Measurements from ENCODE around the gene IPO11.
"Not testable (repeated sequence)": the region's sequence is repeated elsewhere in the genome, so short reads cannot be mapped to it uniquely, and the experiment has no call there.

The IPO11 gene

DNA sequence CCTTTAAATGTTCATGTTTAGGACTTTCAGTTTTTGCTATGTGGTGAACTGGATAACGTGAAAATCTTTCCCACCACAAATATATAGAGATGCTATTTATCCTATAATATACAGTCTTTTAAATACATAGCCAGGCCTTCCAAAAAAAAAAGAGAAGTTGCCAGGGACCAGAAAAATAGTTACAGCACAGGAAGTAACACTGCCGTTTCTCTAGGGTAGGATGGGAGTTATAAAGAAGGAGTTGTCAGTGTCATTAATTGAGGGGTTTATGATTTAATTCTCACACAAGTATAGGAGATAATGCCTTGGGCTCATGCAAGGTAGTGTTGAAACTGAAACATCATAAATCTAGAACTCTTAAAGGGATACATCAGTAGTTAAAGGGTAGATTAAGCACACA lies 250.0 kb downstream of the IPO11 start:
- H3K4me3 ChIP-seq (ENCODE audit: low read depth, low read length) = no peak overlapping the region
- no peak for TF ChIP-seq CTCF (IDR thresholded peaks at IDR 0.05; ENCODE audit: borderline replicate concordance, insufficient read depth, low read depth, low read length)

DNA sequence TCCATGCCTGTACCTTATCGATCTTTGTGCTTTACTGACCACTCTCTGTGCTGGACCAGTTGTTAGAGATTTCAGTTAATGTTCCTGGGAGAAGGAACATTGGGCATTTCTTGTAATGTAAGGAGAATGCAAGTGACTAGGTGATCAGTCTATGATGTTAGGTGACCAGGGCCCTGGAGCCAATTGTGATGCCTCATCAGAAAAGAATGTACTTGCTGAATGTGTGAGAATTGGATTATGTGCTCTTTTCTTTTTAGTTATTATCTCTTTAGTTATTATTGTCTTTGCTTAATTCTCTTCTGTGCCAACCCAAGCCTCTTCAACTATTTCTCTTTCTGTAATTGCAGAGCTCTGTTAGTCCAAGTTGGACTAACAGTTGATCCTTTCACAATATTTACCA lies 258.9 kb downstream of the IPO11 start:
- H3K4me3 ChIP-seq (ENCODE audit: low read depth, low read length) = no peak overlapping the region
- TF ChIP-seq CTCF (IDR thresholded peaks at IDR 0.05; ENCODE audit: borderline replicate concordance, insufficient read depth, low read depth, low read length) = no peak

DNA sequence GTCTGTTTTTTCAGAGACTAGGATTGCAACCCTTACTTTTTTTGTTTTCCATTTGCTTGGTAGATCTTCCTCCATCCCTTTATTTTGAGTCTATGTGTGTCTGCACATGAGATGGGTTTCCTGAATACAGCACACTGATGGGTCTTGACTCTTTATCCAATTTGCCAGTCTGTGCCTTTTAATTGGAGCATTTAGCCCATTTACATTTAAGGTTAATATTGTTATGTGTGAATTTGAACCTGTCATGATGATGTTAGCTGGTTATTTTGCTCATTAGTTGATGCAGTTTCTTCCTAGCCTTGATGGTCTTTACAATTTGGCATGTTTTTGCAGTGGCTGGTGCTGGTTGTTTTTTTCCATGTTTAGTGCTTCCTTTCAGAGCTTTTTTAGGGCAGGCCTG lies 264.0 kb downstream of the IPO11 start:
- not testable (repeated sequence) for H3K4me3 ChIP-seq (ENCODE audit: low read depth, low read length)

All from GM12875 (cell line).